ENCODE results near the gene NTN3.

- TF ChIP-seq, protein P1, sequence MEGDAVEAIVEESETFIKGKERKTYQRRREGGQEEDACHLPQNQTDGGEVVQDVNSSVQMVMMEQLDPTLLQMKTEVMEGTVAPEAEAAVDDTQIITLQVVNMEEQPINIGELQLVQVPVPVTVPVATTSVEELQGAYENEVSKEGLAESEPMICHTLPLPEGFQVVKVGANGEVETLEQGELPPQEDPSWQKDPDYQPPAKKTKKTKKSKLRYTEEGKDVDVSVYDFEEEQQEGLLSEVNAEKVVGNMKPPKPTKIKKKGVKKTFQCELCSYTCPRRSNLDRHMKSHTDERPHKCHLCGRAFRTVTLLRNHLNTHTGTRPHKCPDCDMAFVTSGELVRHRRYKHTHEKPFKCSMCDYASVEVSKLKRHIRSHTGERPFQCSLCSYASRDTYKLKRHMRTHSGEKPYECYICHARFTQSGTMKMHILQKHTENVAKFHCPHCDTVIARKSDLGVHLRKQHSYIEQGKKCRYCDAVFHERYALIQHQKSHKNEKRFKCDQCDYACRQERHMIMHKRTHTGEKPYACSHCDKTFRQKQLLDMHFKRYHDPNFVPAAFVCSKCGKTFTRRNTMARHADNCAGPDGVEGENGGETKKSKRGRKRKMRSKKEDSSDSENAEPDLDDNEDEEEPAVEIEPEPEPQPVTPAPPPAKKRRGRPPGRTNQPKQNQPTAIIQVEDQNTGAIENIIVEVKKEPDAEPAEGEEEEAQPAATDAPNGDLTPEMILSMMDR (IDR thresholded peaks at IDR 0.05; ENCODE audit: low read length): no peak
- TF ChIP-seq EZH2 (optimal IDR thresholded peaks at IDR 0.05; ENCODE audit: low read depth, low read length) (no peak), EZH2phosphoT487 (IDR thresholded peaks at IDR 0.05; ENCODE audit: low read length) (no peak)
Measured at GRCh38 chr16:2429034-2429770, 41.9 kb upstream of the NTN3 start, which contains the start of gene CCNF.

Data from MM.1S (cell line).